Globus pallidus (tissue), 1 donor: Measurements from ENCODE around the gene PNPLA5.

Experiments used
- DNase-seq: peaks from one replicate; pipeline ENCODE4 v3.0.0-alpha.2; 2015; ENCODE audit warnings: low spot score

Gene PNPLA5

GRCh38 chr22:43901976-43902643, 10.3 kb upstream of the PNPLA5 start:
- no peak for DNase-seq

- no peak for DNase-seq
Measured at GRCh38 chr22:43900206-43900605, 8.4 kb upstream of the PNPLA5 start.

- DNase-seq = no peak
Measured at GRCh38 chr22:43897751-43898261, 6.0 kb upstream of the PNPLA5 start.

- no peak for DNase-seq
Measured at GRCh38 chr22:43895986-43896645, 4.3 kb upstream of the PNPLA5 start.

GRCh38 chr22:43894122-43894521, 2.3 kb upstream of the PNPLA5 start:
- DNase-seq = no peak

- DNase-seq = no peak
Measured at GRCh38 chr22:43893266-43893665, 1.5 kb upstream of the PNPLA5 start.

- no peak for DNase-seq
Measured at GRCh38 chr22:43892183-43892894, 526 bp upstream of the PNPLA5 start.

GRCh38 chr22:43890901-43891331, 897 bp downstream of the PNPLA5 start:
- DNase-seq = no peak

- DNase-seq = no peak
Measured at GRCh38 chr22:43889860-43890253, 2.0 kb downstream of the PNPLA5 start.

- DNase-seq = no peak
Measured at GRCh38 chr22:43889201-43889859, 2.5 kb downstream of the PNPLA5 start.

GRCh38 chr22:43888740-43889139, 3.1 kb downstream of the PNPLA5 start:
- DNase-seq = no peak

GRCh38 chr22:43887391-43887790, 4.4 kb downstream of the PNPLA5 start:
- DNase-seq = no peak

- DNase-seq = no peak
Measured at GRCh38 chr22:43886231-43886630, 5.6 kb downstream of the PNPLA5 start.

- DNase-seq = no peak
Measured at GRCh38 chr22:43885786-43886185, 6.0 kb downstream of the PNPLA5 start.

- DNase-seq = no peak
Measured at GRCh38 chr22:43885319-43885671, 6.5 kb downstream of the PNPLA5 start.

GRCh38 chr22:43884600-43885318, 7.1 kb downstream of the PNPLA5 start:
- DNase-seq = no peak

GRCh38 chr22:43883719-43884415, 7.9 kb downstream of the PNPLA5 start:
- DNase-seq = no peak

- no peak for DNase-seq
Measured at GRCh38 chr22:43883012-43883661, 8.7 kb downstream of the PNPLA5 start.

- no peak for DNase-seq
Measured at GRCh38 chr22:43882122-43882767, 9.6 kb downstream of the PNPLA5 start.
